Activated CD8-positive, alpha-beta memory T cell treated with anti-CD3 and anti-CD28 coated beads, Interleukin-2, amount 50 U/mL, for 1 hour (primary cell): ENCODE measurements around the gene BRD1.

Experiments
- DNase-seq: peaks from one replicate; pipeline ENCODE4 v3.0.0-alpha.2; 2020; ENCODE audit errors: extremely low read depth

Gene BRD1

GRCh38 chr22:49827853-49828598 lies at the start of gene BRD1:
Gene BRD1, minus strand, starts transcription at chr22:49827873. Its CDS starts 3,556 bp downstream, at chr22:49824317.
- DNase-seq, result no peak

GRCh38 chr22:49873228-49873940 lies 45.7 kb upstream of the BRD1 start:
- no peak for DNase-seq

GRCh38 chr22:49872347-49872746 lies 44.7 kb upstream of the BRD1 start:
- no peak for DNase-seq

- no peak for DNase-seq
These were observed 43.8 kb upstream of the BRD1 start for GRCh38 chr22:49871482-49871881.

GRCh38 chr22:49869845-49870712 lies 42.4 kb upstream of the BRD1 start:
- no peak for DNase-seq

- DNase-seq, result no peak
These were observed 41.6 kb upstream of the BRD1 start for GRCh38 chr22:49869086-49869830.

GRCh38 chr22:49867303-49868265 lies 39.9 kb upstream of the BRD1 start:
- no peak for DNase-seq

- no peak for DNase-seq
These were observed 39.0 kb upstream of the BRD1 start for GRCh38 chr22:49866646-49867045.

GRCh38 chr22:49866134-49866533 lies 38.5 kb upstream of the BRD1 start:
- no peak for DNase-seq

GRCh38 chr22:49865156-49865555 lies 37.5 kb upstream of the BRD1 start:
- no peak for DNase-seq

GRCh38 chr22:49863931-49864330 lies 36.3 kb upstream of the BRD1 start:
- DNase-seq, result no peak

- no peak for DNase-seq
These were observed 34.8 kb upstream of the BRD1 start for GRCh38 chr22:49862496-49862776.

GRCh38 chr22:49861642-49862495 lies 34.2 kb upstream of the BRD1 start:
- DNase-seq, result no peak

GRCh38 chr22:49858827-49859226 lies 31.2 kb upstream of the BRD1 start:
- DNase-seq, result no peak

GRCh38 chr22:49856766-49857618 lies 29.3 kb upstream of the BRD1 start:
- no peak for DNase-seq

- DNase-seq, result no peak
These were observed 28.7 kb upstream of the BRD1 start for GRCh38 chr22:49856343-49856742.

- no peak for DNase-seq
These were observed 27.7 kb upstream of the BRD1 start for GRCh38 chr22:49855251-49855911.
